GM12878 (cell line): ENCODE results near the gene NAV2. TPM values are rescaled to one million over a fixed set of nuclear protein-coding genes. Genes with fewer than 3 reads are reported as not detected.

ENCODE experiments used
- ATAC-seq: fragments of 200-7000 bp; cut with Tn5 transposase; 3 replicates; pipeline ENCODE4 v1.9.1; 2020; ENCODE audit warnings: mild to moderate bottlenecking, moderate library complexity
- BruUV-seq: library from RNA; stranded (reverse); fragments of 400-500 nt; replicated peaks from 2 replicates; lab custom pipeline; 2021; lab: Mats Ljungman, UMichigan
- CTCF ChIA-PET: fragments of 300-600 bp; sonication (Branson Sonifier 250); formaldehyde crosslinking; extraction: SDS; loops from one replicate; lab custom pipeline; 2021; ENCODE audit warnings: inconsistent platforms; lab: Yijun Ruan, JAX
- POLR2A ChIA-PET: fragments of 350-600 bp; formaldehyde crosslinking; extraction: SDS; loops from one replicate; lab custom pipeline; 2021; ENCODE audit warnings: inconsistent platforms; lab: Charles Lee
- RAD21 ChIA-PET: fragments of 300-600 bp; sonication (Branson Sonifier 250); formaldehyde crosslinking; loops from one replicate; lab custom pipeline; 2023; ENCODE audit warnings: antibody characterized with exemption; ENCODE audit not compliant: unreplicated experiment; lab: Charles Lee
- SMC1A ChIA-PET: fragments of 300-600 bp; sonication (Branson Sonifier 250); formaldehyde crosslinking; loops from one replicate; lab custom pipeline; 2023; ENCODE audit not compliant: unreplicated experiment, uncharacterized antibody; lab: Charles Lee
- DNase-seq: peaks from one replicate; pipeline ENCODE4 v3.0.0-alpha.2; 2011; ENCODE audit warnings: low read depth, low spot score
- FAIRE-seq: peaks from 3 replicates; lab custom pipeline; 2011; peaks lifted over from hg19 to GRCh38; lab: Jason Lieb, UNC
- H2AFZ ChIP-seq: 2 replicates; pipeline ENCODE4 v1.6.0; 2011; ENCODE audit warnings: low read depth, low read length, control low read depth; ENCODE audit not compliant: control insufficient read depth
- H3K27ac ChIP-seq: 2 replicates; pipeline ENCODE4 v1.5.1; 2011; ENCODE audit warnings: control low read depth; ENCODE audit not compliant: control insufficient read depth, insufficient read depth
- H3K27me3 ChIP-seq, 2 experiments: replicated peaks in 1 of 2; 2 replicates each; pipeline versions ENCODE4 v1.6.0 to v1.6.1; 2011; ENCODE audit warnings: low read length in 1 of 2; ENCODE audit not compliant: control insufficient read depth in 2 of 2, insufficient read depth in 2 of 2
- H3K36me3 ChIP-seq, 2 experiments: 2 replicates each; pipeline ENCODE4 v1.5.1; 2011; ENCODE audit warnings: low read length in 1 of 2; ENCODE audit not compliant: control insufficient read depth in 2 of 2, insufficient read depth in 2 of 2
- H3K4me1 ChIP-seq: 2 replicates; pipeline ENCODE4 v1.6.1; 2011; ENCODE audit warnings: mild to moderate bottlenecking, low read length, moderate library complexity, mixed read lengths; ENCODE audit not compliant: control insufficient read depth, insufficient read depth
- H3K4me2 ChIP-seq: 2 replicates; pipeline ENCODE4 v1.6.0; 2011; ENCODE audit warnings: control low read depth; ENCODE audit not compliant: control insufficient read depth, insufficient read depth
- H3K4me3 ChIP-seq: fragments of 200-600 bp; sonication (generic); 2 replicates; pipeline ENCODE4 v1.5.1; 2016
- H3K79me2 ChIP-seq: 2 replicates; pipeline ENCODE4 v1.6.0; 2011; ENCODE audit warnings: low read length; ENCODE audit not compliant: control insufficient read depth, insufficient read depth
- H3K9ac ChIP-seq: 2 replicates; pipeline ENCODE4 v1.8.0; 2011; ENCODE audit warnings: low read length, control low read depth, mixed read lengths; ENCODE audit not compliant: control insufficient read depth, insufficient read depth
- H3K9me3 ChIP-seq: replicated peaks from 3 replicates; pipeline ENCODE4 v1.5.1; 2011; ENCODE audit warnings: mild to moderate bottlenecking, low read length; ENCODE audit not compliant: control insufficient read depth, insufficient read depth
- H4K20me1 ChIP-seq: 2 replicates; pipeline ENCODE4 v1.6.0; 2011; ENCODE audit not compliant: control insufficient read depth, insufficient read depth
- FOXM1 ChIP-seq: IDR thresholded peaks from 2 replicates; pipeline ENCODE4 v1.6.1; 2012; ENCODE audit warnings: low read depth, mild to moderate bottlenecking, inconsistent platforms, low read length, moderate library complexity
- HCFC1 ChIP-seq: fragments of 150-350 bp; IDR thresholded peaks from 2 replicates; pipeline ENCODE4 v1.6.1; 2014; ENCODE audit warnings: low read length
- NFYA ChIP-seq: IDR thresholded peaks from 2 replicates; pipeline ENCODE4 v1.6.1; 2011; ENCODE audit warnings: low read depth, mild to moderate bottlenecking, low read length, improper control_type of control experiment, borderline replicate concordance
- POLR2A ChIP-seq: IDR thresholded peaks from 2 replicates; pipeline ENCODE4 v1.6.1; 2011; ENCODE audit warnings: low read depth, mild to moderate bottlenecking, low read length
- SREBF2 ChIP-seq: IDR thresholded peaks from 2 replicates; pipeline ENCODE4 v1.6.1; 2012; ENCODE audit warnings: mild to moderate bottlenecking, low read length
- TAF1 ChIP-seq: IDR thresholded peaks from 2 replicates; pipeline ENCODE4 v1.6.1; 2011; ENCODE audit warnings: mild to moderate bottlenecking, low read depth, low read length, borderline replicate concordance
- WRNIP1 ChIP-seq: IDR thresholded peaks from 2 replicates; pipeline ENCODE4 v1.6.1; 2011; ENCODE audit warnings: low read depth, low read length, improper control_type of control experiment, borderline replicate concordance
- WGBS: methylation state at CpG from one replicate; pipeline ENCODE4 v1.1.6; 2016; ENCODE audit warnings: low lambda C conversion rate; ENCODE audit not compliant: insufficient replicate concordance, insufficient coverage; ENCODE audit errors: missing lambda C conversion rate; 5-methylcytosine and 5-hydroxymethylcytosine counted together
- in situ Hi-C: fragments of 300-500 bp; cut with MboI; formaldehyde crosslinking; loops from 9 replicates; pipeline ENCODE4 v1.14.3; 2018; ENCODE audit warnings: mixed read lengths
- intact Hi-C: fragments of 100-400 bp; cut with micrococcal nuclease; formaldehyde crosslinking; loops from one replicate; pipeline ENCODE4 v1.14.2; 2022; ENCODE audit not compliant: unreplicated experiment
- polyA plus RNA-seq, 11 experiments: library from polyadenylated mRNA; depleted of rRNA in 4 of 11; unstranded in 6 of 11; stranded (reverse) in 5 of 11; fragments of >200 nt; fragmentation: Nextera tagmentation in 4 of 11; fragmentation: Illumina TruSeq in 1 of 11; extraction: Ambion mirVana in 4 of 11; extraction: Trizol in 1 of 11; gene quantifications; 1 replicate in 1 of 11; 2 replicates in 10 of 11; pipeline versions ENCODE4 v1.2.1 to v1.2.3, GENCODE V29; 2011 to 2016; ENCODE audit warnings: inconsistent platforms in 2 of 11, missing spikeins in 2 of 11, low read depth in 1 of 11
- total RNA-seq, 4 experiments: library from RNA; depleted of rRNA in 3 of 4; stranded (reverse); fragments of >200 nt in 3 of 4; fragmentation: Illumina TruSeq in 1 of 4; extraction: Trizol in 1 of 4; gene quantifications; 2 replicates each; pipeline versions ENCODE4 v1.2.1 to v1.2.3, GENCODE V29; 2013 to 2021
- TF ChIP-seq, protein P1 (sequence below): IDR thresholded peaks from 2 replicates; pipeline ENCODE4 v1.6.1; 2012; ENCODE audit warnings: low read length, inconsistent platforms
- TF ChIP-seq, protein P2 (sequence below): IDR thresholded peaks from 2 replicates; pipeline ENCODE4 v1.6.1; 2012; ENCODE audit warnings: low read depth, low read length, improper control_type of control experiment
- TF ChIP-seq, protein P3 (sequence below): fragments of 450-650 bp; conservative IDR thresholded peaks from 2 replicates; pipeline ENCODE4 v1.6.1; 2017; ENCODE audit warnings: mild to moderate bottlenecking, moderate library complexity

NAV2 gene
- total and polyA plus RNA-seq, 10 of the 15 experiments (the other 5 are each of a cell fraction or from before 2014, with no cell fraction given), result 0.35 to 6.1 (median 1.1) TPM

DNA sequence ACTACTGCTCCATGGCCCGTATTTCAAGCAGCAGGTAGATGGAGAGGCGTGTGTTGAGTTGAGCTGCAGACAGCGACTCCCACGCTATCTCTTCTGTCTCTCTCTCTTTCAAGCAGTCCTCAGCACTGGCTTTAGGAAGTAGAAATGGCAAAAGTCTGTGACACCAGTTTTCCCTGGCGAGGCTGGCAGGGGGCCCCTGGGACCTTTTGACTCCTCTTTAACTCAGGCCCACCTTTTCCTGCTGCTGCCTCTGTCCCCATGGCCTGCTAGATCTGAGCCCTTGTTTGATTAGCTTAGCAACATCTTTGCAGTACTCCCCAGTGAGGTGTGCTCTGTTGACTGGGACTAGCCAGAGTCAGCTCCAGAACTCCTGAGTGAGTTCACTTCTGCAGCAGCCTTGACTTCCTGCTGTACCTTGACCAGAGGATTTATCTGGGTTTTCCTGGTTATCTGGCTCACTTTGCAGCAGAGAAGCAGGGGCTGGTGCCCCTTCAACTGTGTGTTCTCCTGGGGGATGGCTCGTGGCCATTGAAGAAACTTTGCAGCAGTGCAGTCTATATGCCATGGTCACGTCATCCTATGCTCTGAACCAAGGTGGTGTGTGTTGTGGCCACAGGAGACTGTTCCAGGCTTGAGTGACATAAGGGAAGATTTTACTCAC, 263.8 kb downstream of the NAV2 start:
- Histone ChIP-seq H4K20me1 (no peaks in the 10 kb centered on the region), H3K79me2 (no peaks in the 10 kb centered on the region), H3K4me3 (no peak overlapping the region), H3K9me3 (no peaks in the 10 kb centered on the region), H3K4me2 (no peak overlapping the region), H3K4me1 (peaks cover 12% of the 10 kb centered on the region), H3K36me3 (no peaks in the 10 kb centered on the region), H2AFZ (no peak overlapping the region), H3K9ac (no peak overlapping the region), H3K27ac (no peak overlapping the region), H3K27me3 (no peaks in the 10 kb centered on the region)
- CTCF ChIA-PET, result no interaction called here
- in situ Hi-C loops, result no loop called here
- 59% methylated on average over 7 of the region's 7 CpGs for WGBS
- intact Hi-C loops, result no loop called here
- FAIRE-seq (no peak), ATAC-seq (no peak), DNase-seq (no peak)
- RAD21 ChIA-PET, result no interaction called here
- POLR2A ChIA-PET, result no interaction called here
- SMC1A ChIA-PET, result no interaction called here
- TF ChIP-seq NFYA, result no peak
- TF ChIP-seq, protein P1, sequence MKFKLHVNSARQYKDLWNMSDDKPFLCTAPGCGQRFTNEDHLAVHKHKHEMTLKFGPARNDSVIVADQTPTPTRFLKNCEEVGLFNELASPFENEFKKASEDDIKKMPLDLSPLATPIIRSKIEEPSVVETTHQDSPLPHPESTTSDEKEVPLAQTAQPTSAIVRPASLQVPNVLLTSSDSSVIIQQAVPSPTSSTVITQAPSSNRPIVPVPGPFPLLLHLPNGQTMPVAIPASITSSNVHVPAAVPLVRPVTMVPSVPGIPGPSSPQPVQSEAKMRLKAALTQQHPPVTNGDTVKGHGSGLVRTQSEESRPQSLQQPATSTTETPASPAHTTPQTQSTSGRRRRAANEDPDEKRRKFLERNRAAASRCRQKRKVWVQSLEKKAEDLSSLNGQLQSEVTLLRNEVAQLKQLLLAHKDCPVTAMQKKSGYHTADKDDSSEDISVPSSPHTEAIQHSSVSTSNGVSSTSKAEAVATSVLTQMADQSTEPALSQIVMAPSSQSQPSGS, result no peak
- TF ChIP-seq POLR2A, result no peak
- TF ChIP-seq HCFC1, result no peak
- no peak for TF ChIP-seq TAF1
- TF ChIP-seq, protein P2, sequence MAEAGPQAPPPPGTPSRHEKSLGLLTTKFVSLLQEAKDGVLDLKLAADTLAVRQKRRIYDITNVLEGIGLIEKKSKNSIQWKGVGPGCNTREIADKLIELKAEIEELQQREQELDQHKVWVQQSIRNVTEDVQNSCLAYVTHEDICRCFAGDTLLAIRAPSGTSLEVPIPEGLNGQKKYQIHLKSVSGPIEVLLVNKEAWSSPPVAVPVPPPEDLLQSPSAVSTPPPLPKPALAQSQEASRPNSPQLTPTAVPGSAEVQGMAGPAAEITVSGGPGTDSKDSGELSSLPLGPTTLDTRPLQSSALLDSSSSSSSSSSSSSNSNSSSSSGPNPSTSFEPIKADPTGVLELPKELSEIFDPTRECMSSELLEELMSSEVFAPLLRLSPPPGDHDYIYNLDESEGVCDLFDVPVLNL, result no peak
- TF ChIP-seq WRNIP1, result no peak
- no peak for TF ChIP-seq SREBF2
- TF ChIP-seq, protein P3, sequence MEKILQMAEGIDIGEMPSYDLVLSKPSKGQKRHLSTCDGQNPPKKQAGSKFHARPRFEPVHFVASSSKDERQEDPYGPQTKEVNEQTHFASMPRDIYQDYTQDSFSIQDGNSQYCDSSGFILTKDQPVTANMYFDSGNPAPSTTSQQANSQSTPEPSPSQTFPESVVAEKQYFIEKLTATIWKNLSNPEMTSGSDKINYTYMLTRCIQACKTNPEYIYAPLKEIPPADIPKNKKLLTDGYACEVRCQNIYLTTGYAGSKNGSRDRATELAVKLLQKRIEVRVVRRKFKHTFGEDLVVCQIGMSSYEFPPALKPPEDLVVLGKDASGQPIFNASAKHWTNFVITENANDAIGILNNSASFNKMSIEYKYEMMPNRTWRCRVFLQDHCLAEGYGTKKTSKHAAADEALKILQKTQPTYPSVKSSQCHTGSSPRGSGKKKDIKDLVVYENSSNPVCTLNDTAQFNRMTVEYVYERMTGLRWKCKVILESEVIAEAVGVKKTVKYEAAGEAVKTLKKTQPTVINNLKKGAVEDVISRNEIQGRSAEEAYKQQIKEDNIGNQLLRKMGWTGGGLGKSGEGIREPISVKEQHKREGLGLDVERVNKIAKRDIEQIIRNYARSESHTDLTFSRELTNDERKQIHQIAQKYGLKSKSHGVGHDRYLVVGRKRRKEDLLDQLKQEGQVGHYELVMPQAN, result no peak
- TF ChIP-seq FOXM1, result no peak
- no TSS peak for BruUV-seq
